ENCODE data around the gene FIGN.

FIGN gene

GRCh38 chr2:163625632-163626031, 110.2 kb downstream of the FIGN start:
- no peaks in the 10 kb centered on the region for H3K4me1 ChIP-seq
- H3K36me3 ChIP-seq = no peaks in the 10 kb centered on the region
- no peak for TF ChIP-seq CTCF (IDR thresholded peaks at IDR 0.05; ENCODE audit: low read depth, low read length)
- no peaks in the 10 kb centered on the region for H3K27me3 ChIP-seq
- H3K9me3 ChIP-seq = no peaks in the 10 kb centered on the region
- DNase-seq = no peak
- no peak overlapping the region for H3K4me3 ChIP-seq (ENCODE audit: low read depth, low read length)

DNA sequence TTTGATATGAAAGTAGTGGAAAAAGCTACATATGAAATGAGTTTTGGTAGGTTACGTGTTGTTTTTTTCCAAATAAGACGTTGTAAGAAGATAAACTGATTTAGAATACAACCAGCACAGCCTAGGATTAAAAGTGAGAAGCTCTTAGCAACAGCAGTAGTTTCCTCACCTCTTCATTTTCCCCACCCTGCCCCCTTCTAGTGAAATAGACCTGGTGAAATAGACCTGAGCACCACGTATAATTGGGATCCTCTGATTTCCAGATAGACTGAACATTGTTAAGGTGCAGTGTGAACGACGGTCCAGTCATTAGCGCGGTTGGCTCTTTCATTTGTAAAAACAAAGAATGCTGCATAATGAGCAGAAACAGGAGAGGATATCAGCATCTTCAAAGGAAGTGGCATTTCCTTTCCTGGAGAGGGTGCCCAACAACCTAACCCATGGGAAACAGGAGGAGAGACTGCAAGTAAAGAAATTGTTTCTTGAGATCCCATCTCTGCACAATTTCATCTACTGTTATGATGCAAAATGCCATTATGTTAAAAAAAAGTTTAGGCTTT, 114.3 kb downstream of the FIGN start:
- Histone ChIP-seq H3K36me3 (no peaks in the 10 kb centered on the region), H3K4me1 (no peaks in the 10 kb centered on the region), H3K9me3 (no peaks in the 10 kb centered on the region), H3K4me3 (ENCODE audit: low read depth, low read length) (no peak overlapping the region), H3K27me3 (no peaks in the 10 kb centered on the region)
- no peak for DNase-seq
- TF ChIP-seq CTCF (IDR thresholded peaks at IDR 0.05; ENCODE audit: low read depth, low read length) = no peak

DNA sequence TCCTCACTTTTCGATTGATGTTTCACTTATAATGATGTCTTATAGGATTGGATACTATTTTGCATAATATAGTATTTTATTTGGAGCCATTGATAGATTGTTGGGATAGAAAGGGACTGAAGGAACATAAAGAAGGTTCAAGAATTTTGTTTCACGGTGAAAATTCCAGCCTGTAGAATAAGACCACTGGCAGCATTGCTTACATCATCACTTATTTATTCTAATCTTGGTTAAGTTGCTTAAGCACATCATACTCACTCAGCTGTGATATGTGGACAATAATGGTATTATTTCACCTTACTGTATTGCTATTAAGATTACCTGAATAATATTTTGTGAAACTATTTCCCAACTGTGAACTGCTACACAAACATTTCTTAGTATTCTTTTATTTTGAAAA, 118.3 kb downstream of the FIGN start:
- no peaks in the 10 kb centered on the region for H3K9me3 ChIP-seq
- DNase-seq = no peak
- TF ChIP-seq CTCF (IDR thresholded peaks at IDR 0.05; ENCODE audit: low read depth, low read length) = no peak

GRCh38 chr2:163613266-163613731, 122.5 kb downstream of the FIGN start:
- Histone ChIP-seq H3K4me1 (no peaks in the 10 kb centered on the region), H3K36me3 (no peaks in the 10 kb centered on the region), H3K27me3 (no peaks in the 10 kb centered on the region), H3K4me3 (ENCODE audit: low read depth, low read length) (no peak overlapping the region), H3K9me3 (no peaks in the 10 kb centered on the region)
- DNase-seq = no peak
- TF ChIP-seq CTCF (IDR thresholded peaks at IDR 0.05; ENCODE audit: low read depth, low read length) = no peak

More for the DNA sequence above, 118.3 kb downstream of the FIGN start:
- Histone ChIP-seq H3K27me3 (no peaks in the 10 kb centered on the region), H3K4me1 (no peaks in the 10 kb centered on the region), H3K4me3 (ENCODE audit: low read depth, low read length) (no peak overlapping the region), H3K36me3 (no peaks in the 10 kb centered on the region)

DNA sequence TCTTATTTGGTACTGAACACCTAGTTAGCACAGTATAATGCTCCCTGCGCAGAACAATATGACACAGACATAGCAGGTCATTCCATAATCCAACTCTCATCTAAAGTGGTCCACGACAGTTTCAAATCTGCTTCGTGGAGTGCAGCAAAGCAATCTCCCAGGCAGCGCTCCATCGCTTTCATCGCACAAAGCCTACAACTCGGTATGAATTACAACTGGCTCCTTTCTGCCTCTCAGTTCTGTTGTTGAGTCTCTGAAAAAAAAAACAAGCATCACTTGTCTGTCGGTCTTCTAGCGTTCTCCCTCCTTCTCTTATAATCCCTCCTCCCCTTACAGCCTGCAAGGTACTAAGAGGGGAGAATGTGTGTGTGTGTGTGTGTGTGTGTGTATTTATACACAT, 123.5 kb downstream of the FIGN start:
- H3K9me3 ChIP-seq = no peaks in the 10 kb centered on the region
- no peak for TF ChIP-seq CTCF (IDR thresholded peaks at IDR 0.05; ENCODE audit: low read depth, low read length)
- H3K36me3 ChIP-seq = no peaks in the 10 kb centered on the region
- H3K27me3 ChIP-seq = no peaks in the 10 kb centered on the region
- no peak overlapping the region for H3K4me3 ChIP-seq (ENCODE audit: low read depth, low read length)
- no peaks in the 10 kb centered on the region for H3K4me1 ChIP-seq
- no peak for DNase-seq

GRCh38 chr2:163611557-163611906, 124.3 kb downstream of the FIGN start:
- Histone ChIP-seq H3K27me3 (no peaks in the 10 kb centered on the region), H3K36me3 (no peaks in the 10 kb centered on the region), H3K9me3 (no peaks in the 10 kb centered on the region), H3K4me3 (ENCODE audit: low read depth, low read length) (no peak overlapping the region), H3K4me1 (no peaks in the 10 kb centered on the region)
- TF ChIP-seq CTCF (IDR thresholded peaks at IDR 0.05; ENCODE audit: low read depth, low read length) = no peak
- no peak for DNase-seq
